ENCODE results near the gene DGKG.

DGKG gene

GRCh38 chr3:186316666-186317260 is 45.3 kb downstream of the DGKG start:
- DNase-seq, result no peak

GRCh38 chr3:186315581-186316354 is 46.3 kb downstream of the DGKG start:
- DNase-seq, result no peak

DNA sequence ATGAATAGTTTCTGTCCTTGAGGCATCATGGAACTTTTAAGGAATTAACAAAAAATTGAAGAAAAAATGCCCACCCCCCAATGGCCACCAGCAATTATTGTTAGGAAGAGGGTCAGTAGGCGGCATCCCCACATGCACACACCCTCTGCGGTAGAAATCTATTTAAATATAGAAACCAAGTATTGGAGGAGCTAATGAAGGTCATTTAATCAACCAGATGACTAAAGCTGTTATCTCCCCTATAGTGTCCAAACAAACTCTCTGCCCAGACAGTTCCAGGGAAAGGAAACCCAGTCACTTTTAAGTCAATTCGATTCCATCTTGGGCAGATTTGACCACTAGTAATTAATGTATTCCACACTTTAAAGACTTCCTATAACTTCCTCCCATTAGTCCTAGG is 47.1 kb downstream of the DGKG start:
- DNase-seq, result no peak

- DNase-seq, result no peak
Observed at GRCh38 chr3:186311441-186311840, 50.6 kb downstream of the DGKG start.

DNA sequence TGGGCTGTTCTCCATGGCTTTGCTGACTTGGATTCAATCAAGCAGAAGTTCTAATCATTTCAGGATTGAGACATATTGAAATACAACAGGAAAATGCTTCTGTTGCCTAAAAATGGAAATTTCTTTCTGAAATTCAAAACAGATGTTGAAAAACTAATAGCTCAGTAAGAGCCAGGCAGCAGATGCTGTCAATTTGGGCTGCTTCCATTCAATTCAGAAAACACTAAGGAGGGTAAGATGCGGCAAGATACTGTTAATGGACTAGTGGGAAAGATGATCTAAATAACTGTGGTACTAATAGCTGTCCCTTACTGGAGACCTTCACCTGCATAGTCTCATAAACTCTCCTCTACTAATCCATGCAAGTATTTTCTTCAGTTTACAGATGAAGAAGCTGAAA is 53.5 kb downstream of the DGKG start:
- DNase-seq, result no peak

DNA sequence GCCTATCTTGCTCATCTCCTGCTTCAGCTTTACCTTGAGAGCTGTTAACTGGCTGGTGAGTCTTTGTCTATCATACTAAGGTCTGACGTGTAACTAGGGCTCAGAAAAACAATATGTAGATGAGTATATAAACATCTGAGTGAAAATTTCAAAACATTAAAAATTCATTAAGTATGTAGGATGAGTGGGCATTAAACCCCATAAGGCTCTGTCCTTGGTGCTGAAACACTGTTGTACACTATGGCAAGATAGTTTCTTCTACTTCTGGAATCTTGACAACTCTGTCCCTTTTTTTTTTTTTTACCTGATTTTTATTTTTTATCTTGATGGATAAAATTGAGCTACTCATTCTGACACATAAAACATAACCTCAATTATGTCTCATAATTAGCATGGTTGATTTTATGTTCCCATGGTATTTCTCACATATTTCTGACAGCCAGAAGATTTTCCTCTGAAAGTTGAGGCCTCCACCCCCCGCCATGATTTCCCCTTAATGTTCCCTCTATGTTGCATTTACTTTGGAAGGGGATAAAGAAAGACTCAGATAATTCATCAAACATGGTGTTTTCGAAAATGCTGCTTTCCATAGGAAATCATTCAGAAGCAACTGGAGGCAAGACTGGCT is 54.3 kb downstream of the DGKG start:
- no peak for DNase-seq

DNA sequence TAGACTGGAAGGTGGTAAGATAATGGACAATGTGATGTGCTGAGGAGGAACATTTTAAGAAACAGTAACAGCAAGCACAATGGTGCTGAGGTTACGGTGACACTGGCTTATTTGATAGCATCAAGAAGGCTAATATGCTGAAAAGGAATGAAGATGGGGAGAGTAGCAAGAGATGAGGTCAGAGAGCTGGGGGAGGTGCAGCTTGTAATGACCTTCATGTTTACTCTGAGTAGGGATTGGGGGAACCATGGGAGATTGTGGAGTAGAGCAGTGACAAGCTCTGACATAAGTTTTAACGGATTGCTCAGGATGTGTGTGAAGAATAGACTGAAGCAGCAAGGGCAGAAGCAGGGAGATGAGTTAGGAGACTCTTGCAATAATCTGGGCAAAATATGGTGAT is 56.7 kb downstream of the DGKG start:
- no peak for DNase-seq

DNA sequence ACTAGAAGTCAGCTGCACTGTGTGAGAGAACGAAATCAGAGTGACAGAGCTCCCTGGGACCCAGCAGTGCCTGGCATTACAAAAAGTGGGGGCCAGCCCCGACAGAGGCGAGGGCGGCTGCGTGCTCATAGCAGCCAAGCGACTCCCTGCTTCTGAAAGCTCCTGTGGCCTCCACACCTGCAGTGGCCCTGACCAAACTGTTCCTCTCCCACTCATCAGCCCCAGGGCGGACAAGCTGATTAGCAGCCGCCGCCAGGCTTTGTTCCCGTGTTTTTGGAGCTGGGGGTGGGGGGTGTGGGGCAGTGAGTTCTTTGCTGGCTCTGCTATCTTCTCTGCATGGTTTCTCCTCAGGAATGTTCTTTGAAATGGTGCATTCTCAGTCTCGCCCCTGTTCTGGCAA is 58.1 kb downstream of the DGKG start:
- DNase-seq, result no peak

- DNase-seq, result no peak
Observed at GRCh38 chr3:186299327-186299726, 62.7 kb downstream of the DGKG start.

- DNase-seq, result no peak
Observed at GRCh38 chr3:186298876-186299275, 63.2 kb downstream of the DGKG start.

DNA sequence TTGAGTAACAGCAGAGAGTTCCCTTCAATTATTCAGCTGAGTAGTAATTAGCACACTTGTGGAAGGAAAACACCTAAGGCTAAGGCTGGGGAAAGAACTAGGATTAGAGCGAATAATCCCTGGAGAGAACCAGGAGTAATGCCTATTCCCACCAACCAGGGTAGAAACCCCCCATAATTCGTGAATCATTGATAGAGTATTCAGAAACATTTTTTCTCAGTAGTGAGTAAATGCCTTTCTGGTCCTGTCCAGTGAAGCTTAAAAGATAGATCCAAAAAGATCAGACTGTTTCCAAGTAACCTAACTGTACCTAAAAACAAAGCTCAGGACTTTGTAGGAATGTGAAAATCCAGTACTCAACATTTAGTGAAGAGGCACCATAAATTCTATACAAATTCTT is 71.2 kb downstream of the DGKG start:
- DNase-seq, result no peak

DNA sequence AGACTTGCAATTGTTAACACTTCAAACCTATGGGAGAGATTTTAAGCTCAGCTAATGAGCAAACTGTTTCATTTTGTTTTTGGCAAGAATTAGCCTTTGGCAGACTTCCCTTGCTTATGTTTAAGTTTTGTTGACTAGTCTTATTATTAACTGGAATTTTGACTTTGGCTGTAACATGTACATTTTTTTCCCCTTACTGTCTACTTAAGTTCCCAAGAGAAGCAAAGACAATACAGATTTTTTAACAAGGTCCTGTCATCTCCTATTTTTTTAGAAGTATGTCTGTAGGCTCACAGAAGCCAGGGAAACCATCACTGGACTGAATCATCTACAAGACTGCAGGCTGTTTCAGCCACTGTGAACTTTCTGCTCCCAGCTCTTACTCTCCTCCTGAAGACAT is 74.3 kb downstream of the DGKG start:
- no peak for DNase-seq

GRCh38 chr3:186286114-186286513 is 75.9 kb downstream of the DGKG start:
- DNase-seq, result no peak

DNA sequence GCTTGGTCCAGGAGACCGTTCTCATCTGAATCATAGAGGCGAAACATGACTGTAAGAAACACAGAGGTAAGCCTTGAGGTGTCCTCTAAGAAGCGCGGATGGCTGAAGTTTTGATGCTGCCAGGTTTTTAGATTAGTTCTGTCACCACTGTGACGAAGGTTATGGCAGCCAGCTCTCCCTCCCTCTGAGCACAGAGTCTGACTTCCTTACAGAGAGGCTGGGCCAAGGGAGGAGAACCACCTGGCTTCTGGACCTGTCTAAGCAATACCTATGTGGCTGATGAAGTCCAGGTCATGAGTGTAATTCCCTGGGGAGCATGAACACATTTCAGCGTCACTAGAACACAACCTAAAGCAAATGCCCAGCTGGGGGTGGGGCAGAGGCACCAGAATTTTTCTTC is 77.4 kb downstream of the DGKG start:
- DNase-seq, result no peak

DNA sequence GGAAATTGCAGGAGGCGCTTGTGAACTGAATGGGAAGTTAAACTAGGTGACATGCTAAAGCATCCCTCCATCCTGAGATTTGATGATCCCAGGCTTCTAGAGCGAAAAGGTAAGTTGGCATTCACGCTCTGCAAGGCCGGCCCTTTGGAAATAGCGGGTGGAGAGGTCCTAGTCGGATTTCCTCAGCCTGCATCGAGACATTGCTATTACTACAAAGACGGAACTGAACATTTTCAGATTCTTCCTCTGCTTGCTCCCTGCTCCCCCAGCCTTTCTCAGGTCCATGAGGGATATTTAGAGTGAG is 77.7 kb downstream of the DGKG start:
- DNase-seq, result no peak

- DNase-seq, result no peak
Observed at GRCh38 chr3:186283651-186284348, 78.2 kb downstream of the DGKG start.

DNA sequence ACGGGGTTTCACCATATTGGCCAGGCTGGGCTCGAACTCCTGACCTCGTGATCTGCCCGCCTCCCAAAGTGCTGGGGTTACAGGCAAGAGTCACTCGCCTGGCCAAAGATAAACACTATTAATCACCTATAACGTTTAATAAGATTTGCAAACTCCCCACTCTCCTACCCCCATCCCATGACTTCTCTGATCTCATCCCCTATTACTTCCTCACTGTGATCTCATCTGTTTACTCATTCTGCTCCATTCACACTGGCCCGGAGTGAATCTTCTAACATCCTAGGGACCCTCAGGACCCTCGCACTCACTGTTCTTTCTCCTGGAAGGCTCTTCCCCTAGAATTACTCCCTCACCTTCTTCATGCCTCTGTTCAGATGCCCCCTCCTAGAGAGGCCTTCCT is 78.9 kb downstream of the DGKG start:
- DNase-seq, result no peak

- no peak for DNase-seq
Observed at GRCh38 chr3:186281176-186281575, 80.9 kb downstream of the DGKG start.

- no peak for DNase-seq
Observed at GRCh38 chr3:186280737-186281136, 81.3 kb downstream of the DGKG start.

DNA sequence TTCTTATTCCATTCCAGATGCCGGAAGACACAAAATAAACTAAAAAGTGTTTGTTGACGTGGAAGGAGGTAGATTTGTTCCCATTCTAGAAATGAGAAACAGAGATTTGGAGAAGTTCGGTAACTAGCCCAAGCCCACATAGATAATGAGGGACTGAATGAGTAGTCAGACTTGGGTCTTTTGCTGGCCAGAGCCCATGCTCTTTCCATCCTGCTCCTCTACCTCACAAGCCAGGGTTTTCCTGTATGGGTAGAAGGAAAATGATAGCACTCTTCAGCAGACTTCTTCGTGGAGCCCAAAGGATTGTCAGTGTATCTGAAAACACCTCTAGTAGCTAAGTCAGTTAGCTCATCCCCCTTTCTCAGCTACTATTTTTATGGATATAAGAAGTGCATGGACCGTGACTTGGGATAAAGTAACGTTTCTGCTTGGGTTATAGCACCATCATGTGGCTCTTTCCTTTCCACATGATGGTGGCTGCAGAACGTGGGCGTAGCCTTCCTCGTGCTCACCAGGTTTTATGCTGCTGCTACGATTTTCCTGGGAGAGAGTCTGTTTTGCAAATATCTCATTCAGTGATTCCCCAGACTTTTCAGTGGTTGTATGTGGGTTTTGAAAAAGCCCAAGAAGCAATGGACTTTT is 84.6 kb downstream of the DGKG start:
- DNase-seq, result no peak

DNA sequence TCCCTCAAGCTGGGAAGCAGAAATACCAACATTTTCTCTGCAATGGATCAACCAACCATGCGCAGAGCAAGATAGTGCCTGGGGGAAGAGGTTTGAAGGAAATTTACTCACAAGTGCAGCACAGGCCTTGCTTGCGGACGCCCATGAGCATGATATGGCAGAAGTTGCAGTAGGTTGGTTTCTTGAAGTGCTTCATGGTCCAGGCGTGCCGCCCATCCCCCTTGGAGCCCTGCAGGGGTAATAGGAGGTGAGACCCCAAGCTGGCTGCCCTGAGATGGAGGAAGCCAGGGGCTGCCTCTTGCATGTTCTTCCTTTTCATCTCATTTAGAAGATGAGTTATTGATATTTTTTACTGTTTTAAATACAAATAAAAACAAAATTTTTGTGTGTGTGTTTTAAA is 86.6 kb downstream of the DGKG start:
- no peak for DNase-seq

GRCh38 chr3:186273586-186273985 is 88.4 kb downstream of the DGKG start:
- DNase-seq, result no peak

- no peak for DNase-seq
Observed at GRCh38 chr3:186270701-186271100, 91.3 kb downstream of the DGKG start.

Data from CD4-positive, alpha-beta T cell treated with Interleukin-6 for 4 hours (primary cell).